Astrocyte (in vitro differentiated cells and primary cell): ENCODE data around the gene MREG. TPM values are rescaled to one million over a fixed set of nuclear protein-coding genes. Genes with fewer than 3 reads are reported as not detected.

Source experiments
- DNase-seq: peaks from one replicate; pipeline ENCODE4 v3.0.0-alpha.2; 2010; ENCODE audit warnings: low read depth
- FAIRE-seq: peaks from 2 replicates; lab custom pipeline; 2011; peaks lifted over from hg19 to GRCh38; lab: Jason Lieb, UNC
- H2AFZ ChIP-seq: 2 replicates; pipeline ENCODE4 v1.6.0; 2012; ENCODE audit warnings: low read depth, low read length, inconsistent platforms
- H3K27ac ChIP-seq: 2 replicates; pipeline ENCODE4 v1.5.1; 2011; ENCODE audit warnings: low read depth, low read length, inconsistent platforms
- H3K27me3 ChIP-seq: 2 replicates; pipeline ENCODE4 v1.6.0; 2011; ENCODE audit warnings: low read length, inconsistent platforms; ENCODE audit not compliant: insufficient read depth
- H3K36me3 ChIP-seq: 2 replicates; pipeline ENCODE4 v1.5.1; 2011; ENCODE audit warnings: low read length, inconsistent platforms; ENCODE audit not compliant: insufficient read depth
- H3K4me1 ChIP-seq: 2 replicates; pipeline ENCODE4 v1.5.1; 2011; ENCODE audit warnings: low read length, inconsistent platforms; ENCODE audit not compliant: insufficient read depth
- H3K4me2 ChIP-seq: 2 replicates; pipeline ENCODE4 v1.6.0; 2012; ENCODE audit warnings: low read length, inconsistent platforms
- H3K4me3 ChIP-seq: 2 replicates; pipeline ENCODE4 v1.5.1; 2011; ENCODE audit warnings: low read depth, mild to moderate bottlenecking, low read length, inconsistent platforms; ENCODE audit not compliant: insufficient read depth
- H3K79me2 ChIP-seq: 2 replicates; pipeline ENCODE4 v1.6.0; 2012; ENCODE audit warnings: mild to moderate bottlenecking, low read length, inconsistent platforms; ENCODE audit not compliant: insufficient read depth
- H3K9ac ChIP-seq: 2 replicates; pipeline ENCODE4 v1.6.0; 2012; ENCODE audit warnings: mild to moderate bottlenecking, low read length, inconsistent platforms
- H3K9me3 ChIP-seq: 2 replicates; pipeline ENCODE4 v1.5.1; 2012; ENCODE audit warnings: low read depth, mild to moderate bottlenecking, low read length, inconsistent platforms; ENCODE audit not compliant: insufficient read depth
- H4K20me1 ChIP-seq: 2 replicates; pipeline ENCODE4 v1.6.0; 2012; ENCODE audit warnings: low read length, inconsistent platforms; ENCODE audit not compliant: insufficient read depth
- H3K27ac Mint-ChIP-seq: one replicate; pipeline ENCODE4 v1.8.0; 2021; ENCODE audit warnings: mild to moderate bottlenecking, mixed read lengths; ENCODE audit not compliant: unreplicated experiment
- H3K27me3 Mint-ChIP-seq: one replicate; pipeline ENCODE4 v1.8.0; 2021; ENCODE audit warnings: low read depth, mixed read lengths; ENCODE audit not compliant: unreplicated experiment
- H3K36me3 Mint-ChIP-seq: one replicate; pipeline ENCODE4 v1.8.0; 2021; ENCODE audit warnings: low read depth, mixed read lengths; ENCODE audit not compliant: unreplicated experiment
- H3K4me1 Mint-ChIP-seq: one replicate; pipeline ENCODE4 v1.8.0; 2021; ENCODE audit warnings: low read depth, mixed read lengths; ENCODE audit not compliant: unreplicated experiment
- H3K4me3 Mint-ChIP-seq: one replicate; pipeline ENCODE4 v1.8.0; 2021; ENCODE audit warnings: mild to moderate bottlenecking, moderate library complexity, mixed read lengths; ENCODE audit not compliant: unreplicated experiment
- H3K9me3 Mint-ChIP-seq: one replicate; pipeline ENCODE4 v1.8.0; 2021; ENCODE audit warnings: mild to moderate bottlenecking, mixed read lengths; ENCODE audit not compliant: unreplicated experiment
- CTCF ChIP-seq: IDR thresholded peaks from 2 replicates; pipeline ENCODE4 v1.5.1; 2011; ENCODE audit warnings: low read depth, mild to moderate bottlenecking, inconsistent platforms, low read length, moderate library complexity; ENCODE audit not compliant: insufficient read depth
- EZH2 ChIP-seq: IDR thresholded peaks from 2 replicates; pipeline ENCODE4 v1.6.1; 2012; ENCODE audit warnings: mild to moderate bottlenecking, low read length, inconsistent platforms; ENCODE audit not compliant: insufficient read depth
- total RNA-seq: library from RNA; stranded (reverse); gene quantifications from 2 replicates; pipeline ENCODE4 v1.2.1, GENCODE V29; 2021

Gene MREG
- total RNA-seq, 1 donor from 2014 or later = 7.8 TPM

GRCh38 chr2:215948051-215948450 lies 65.3 kb downstream of the MREG start:
- no peak overlapping the region for H3K4me3 Mint-ChIP-seq
- H3K27ac Mint-ChIP-seq = no peak overlapping the region
- FAIRE-seq = no peak

DNA sequence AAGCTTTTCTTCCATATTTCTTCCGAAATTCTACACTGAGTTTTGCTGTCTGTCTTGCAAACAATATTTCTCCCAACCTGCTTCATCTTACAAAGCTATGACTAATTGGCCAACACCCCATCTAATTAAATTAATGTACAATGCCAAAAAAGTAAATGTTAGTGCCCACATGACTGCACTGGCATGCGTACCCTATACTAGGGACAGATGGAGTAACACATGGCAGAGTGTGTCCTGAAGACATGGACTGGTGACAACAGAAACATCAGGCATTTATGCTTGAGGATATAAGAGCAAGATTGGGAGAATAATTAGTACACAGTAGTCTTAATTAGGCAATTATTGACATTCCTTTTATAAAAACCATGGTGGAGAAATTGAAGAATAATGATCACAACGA lies 66.8 kb downstream of the MREG start:
- Mint-ChIP-seq H3K4me1 (no peaks in the 10 kb centered on the region), H3K36me3 (peaks cover 10% of the 10 kb centered on the region), H3K9me3 (no peaks in the 10 kb centered on the region), H3K4me3 (no peak overlapping the region), H3K27me3 (no peaks in the 10 kb centered on the region), H3K27ac (no peak overlapping the region)
- no peak for DNase-seq
- Histone ChIP-seq H2AFZ (no peak overlapping the region), H3K79me2 (no peaks in the 10 kb centered on the region), H3K9me3 (no peaks in the 10 kb centered on the region), H3K27me3 (no peaks in the 10 kb centered on the region), H3K4me1 (no peaks in the 10 kb centered on the region), H3K36me3 (no peaks in the 10 kb centered on the region), H3K9ac (no peak overlapping the region), H3K4me3 (no peak overlapping the region), H3K27ac (no peak overlapping the region), H4K20me1 (no peaks in the 10 kb centered on the region), H3K4me2 (no peak overlapping the region)
- no peak for TF ChIP-seq EZH2
- TF ChIP-seq CTCF = no peak
- FAIRE-seq = no peak

More at GRCh38 chr2:215948051-215948450, 65.3 kb downstream of the MREG start:
- H3K9ac ChIP-seq = no peak overlapping the region
- no peak for DNase-seq
- H3K9me3 Mint-ChIP-seq = no peaks in the 10 kb centered on the region
- no peaks in the 10 kb centered on the region for H3K9me3 ChIP-seq
- no peak overlapping the region for H3K4me2 ChIP-seq
- peaks cover 10% of the 10 kb centered on the region for H3K36me3 Mint-ChIP-seq
- no peaks in the 10 kb centered on the region for H3K4me1 ChIP-seq
- no peaks in the 10 kb centered on the region for H4K20me1 ChIP-seq
- H3K4me1 Mint-ChIP-seq = no peaks in the 10 kb centered on the region
- no peaks in the 10 kb centered on the region for H3K27me3 ChIP-seq
- H2AFZ ChIP-seq = no peak overlapping the region
- H3K27me3 Mint-ChIP-seq = no peaks in the 10 kb centered on the region
- no peak overlapping the region for H3K27ac ChIP-seq
- no peaks in the 10 kb centered on the region for H3K36me3 ChIP-seq
- no peak for TF ChIP-seq EZH2
- TF ChIP-seq CTCF = no peak
- H3K79me2 ChIP-seq = no peaks in the 10 kb centered on the region
- H3K4me3 ChIP-seq = no peak overlapping the region

DNA sequence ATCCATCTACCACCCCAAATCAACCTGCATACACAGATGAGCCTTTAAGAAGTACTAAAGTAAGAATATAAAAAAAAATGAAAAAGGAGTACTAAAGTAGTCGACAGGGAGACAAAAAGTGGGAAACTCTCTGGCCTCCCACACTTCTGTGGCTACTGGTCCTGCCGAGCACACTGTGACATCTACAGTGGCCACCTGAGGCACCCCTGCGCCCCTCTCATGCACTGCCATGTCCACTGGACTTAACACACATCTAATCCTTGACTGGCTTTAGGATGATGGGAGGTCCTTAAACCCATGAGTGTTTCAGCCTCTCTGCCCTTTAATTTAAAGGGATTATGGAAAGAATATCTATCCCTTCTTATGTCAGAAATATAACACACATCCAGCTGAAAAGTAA lies 71.2 kb downstream of the MREG start:
- Histone ChIP-seq H3K9me3 (no peaks in the 10 kb centered on the region), H3K9ac (no peak overlapping the region), H3K4me1 (no peaks in the 10 kb centered on the region), H2AFZ (no peak overlapping the region), H3K79me2 (no peaks in the 10 kb centered on the region), H3K36me3 (no peaks in the 10 kb centered on the region), H3K27me3 (no peaks in the 10 kb centered on the region), H3K27ac (no peak overlapping the region), H3K4me2 (no peak overlapping the region), H3K4me3 (no peak overlapping the region), H4K20me1 (no peaks in the 10 kb centered on the region)
- H3K4me1 Mint-ChIP-seq = peaks cover 2% of the 10 kb centered on the region
- H3K9me3 Mint-ChIP-seq = no peaks in the 10 kb centered on the region
- no peak overlapping the region for H3K27ac Mint-ChIP-seq
- H3K27me3 Mint-ChIP-seq = no peaks in the 10 kb centered on the region
- FAIRE-seq (no peak), DNase-seq (no peak)
- H3K4me3 Mint-ChIP-seq = no peak overlapping the region
- TF ChIP-seq CTCF (no peak), EZH2 (no peak)
- H3K36me3 Mint-ChIP-seq = peaks cover 10% of the 10 kb centered on the region
